HG02870 (cell line): Measurements from ENCODE around the gene NPAS3.

Experiments
- ATAC-seq: cut with Tn5 transposase; IDR thresholded peaks from one replicate; pipeline ENCODE4 v1.9.1; 2021; ENCODE audit warnings: mild to moderate bottlenecking, moderate library complexity; ENCODE audit not compliant: unreplicated experiment

NPAS3 gene

GRCh38 chr14:33309106-33309505, 370.4 kb downstream of the NPAS3 start:
- ATAC-seq = no peak

- no peak for ATAC-seq
Measured at GRCh38 chr14:33315217-33315616, 376.5 kb downstream of the NPAS3 start.

GRCh38 chr14:33315721-33316120, 377.0 kb downstream of the NPAS3 start:
- ATAC-seq = no peak

- no peak for ATAC-seq
Measured at GRCh38 chr14:33317675-33318074, 379.0 kb downstream of the NPAS3 start.

- ATAC-seq = no peak
Measured at GRCh38 chr14:33323979-33324378, 385.3 kb downstream of the NPAS3 start.

- no peak for ATAC-seq
Measured at GRCh38 chr14:33331176-33331949, 392.7 kb downstream of the NPAS3 start.

GRCh38 chr14:33332497-33332896, 393.8 kb downstream of the NPAS3 start:
- no peak for ATAC-seq

GRCh38 chr14:33335366-33335765, 396.7 kb downstream of the NPAS3 start:
- no peak for ATAC-seq

- no peak for ATAC-seq
Measured at GRCh38 chr14:33342299-33342974, 403.8 kb downstream of the NPAS3 start.

GRCh38 chr14:33343016-33343415, 404.3 kb downstream of the NPAS3 start:
- no peak for ATAC-seq

- ATAC-seq = no peak
Measured at GRCh38 chr14:33347796-33348195, 409.1 kb downstream of the NPAS3 start.

GRCh38 chr14:33348510-33348909, 409.8 kb downstream of the NPAS3 start:
- no peak for ATAC-seq

- ATAC-seq = no peak
Measured at GRCh38 chr14:33349871-33350270, 411.2 kb downstream of the NPAS3 start.

- ATAC-seq = no peak
Measured at GRCh38 chr14:33350366-33350990, 411.8 kb downstream of the NPAS3 start.

GRCh38 chr14:33352821-33353220, 414.1 kb downstream of the NPAS3 start:
- no peak for ATAC-seq

GRCh38 chr14:33356181-33356580, 417.5 kb downstream of the NPAS3 start:
- no peak for ATAC-seq

- ATAC-seq = no peak
Measured at GRCh38 chr14:33357225-33358010, 418.7 kb downstream of the NPAS3 start.

GRCh38 chr14:33359288-33359881, 420.7 kb downstream of the NPAS3 start:
- no peak for ATAC-seq

- ATAC-seq = no peak
Measured at GRCh38 chr14:33362934-33363333, 424.3 kb downstream of the NPAS3 start.

GRCh38 chr14:33363682-33364081, 425.0 kb downstream of the NPAS3 start:
- ATAC-seq = no peak

- no peak for ATAC-seq
Measured at GRCh38 chr14:33364466-33364865, 425.8 kb downstream of the NPAS3 start.
